GM12874 (cell line): Measurements from ENCODE around the gene ILK.

Experiments
- TF ChIP-seq, protein P1 (sequence below): IDR thresholded peaks from 2 replicates; pipeline ENCODE4 v1.5.1; 2011; ENCODE audit warnings: low read depth, mild to moderate bottlenecking, control low read depth, low read length, moderate library complexity; ENCODE audit not compliant: insufficient read depth

The ILK gene

DNA sequence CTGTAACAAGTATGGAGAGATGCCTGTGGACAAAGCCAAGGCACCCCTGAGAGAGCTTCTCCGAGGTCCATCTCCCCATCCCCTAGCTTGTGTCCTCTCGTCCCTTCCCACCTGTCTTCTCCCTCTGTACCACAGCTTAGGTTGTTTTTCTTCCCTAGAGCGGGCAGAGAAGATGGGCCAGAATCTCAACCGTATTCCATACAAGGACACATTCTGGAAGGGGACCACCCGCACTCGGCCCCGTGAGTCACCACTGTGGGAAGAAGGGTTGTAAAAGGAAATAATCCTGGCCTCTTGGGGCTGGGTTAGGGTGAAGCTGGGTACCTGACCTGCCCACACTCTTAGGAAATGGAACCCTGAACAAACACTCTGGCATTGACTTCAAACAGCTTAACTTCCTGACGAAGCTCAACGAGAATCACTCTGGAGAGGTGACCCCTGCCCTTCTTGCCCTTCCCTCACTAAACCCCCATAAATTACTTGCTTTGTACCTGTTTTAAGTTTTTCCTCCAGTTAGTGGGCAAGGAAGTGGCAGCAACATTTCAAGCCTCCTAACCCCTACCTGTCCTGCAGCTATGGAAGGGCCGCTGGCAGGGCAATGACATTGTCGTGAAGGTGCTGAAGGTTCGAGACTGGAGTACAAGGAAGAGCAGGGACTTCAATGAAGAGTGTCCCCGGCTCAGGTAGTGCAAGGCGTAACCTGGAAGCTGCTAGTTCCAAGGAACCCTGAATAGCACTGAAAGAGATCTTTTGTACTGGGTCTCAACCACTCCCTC, 5.3 kb downstream of the ILK start:
- TF ChIP-seq, protein P1, sequence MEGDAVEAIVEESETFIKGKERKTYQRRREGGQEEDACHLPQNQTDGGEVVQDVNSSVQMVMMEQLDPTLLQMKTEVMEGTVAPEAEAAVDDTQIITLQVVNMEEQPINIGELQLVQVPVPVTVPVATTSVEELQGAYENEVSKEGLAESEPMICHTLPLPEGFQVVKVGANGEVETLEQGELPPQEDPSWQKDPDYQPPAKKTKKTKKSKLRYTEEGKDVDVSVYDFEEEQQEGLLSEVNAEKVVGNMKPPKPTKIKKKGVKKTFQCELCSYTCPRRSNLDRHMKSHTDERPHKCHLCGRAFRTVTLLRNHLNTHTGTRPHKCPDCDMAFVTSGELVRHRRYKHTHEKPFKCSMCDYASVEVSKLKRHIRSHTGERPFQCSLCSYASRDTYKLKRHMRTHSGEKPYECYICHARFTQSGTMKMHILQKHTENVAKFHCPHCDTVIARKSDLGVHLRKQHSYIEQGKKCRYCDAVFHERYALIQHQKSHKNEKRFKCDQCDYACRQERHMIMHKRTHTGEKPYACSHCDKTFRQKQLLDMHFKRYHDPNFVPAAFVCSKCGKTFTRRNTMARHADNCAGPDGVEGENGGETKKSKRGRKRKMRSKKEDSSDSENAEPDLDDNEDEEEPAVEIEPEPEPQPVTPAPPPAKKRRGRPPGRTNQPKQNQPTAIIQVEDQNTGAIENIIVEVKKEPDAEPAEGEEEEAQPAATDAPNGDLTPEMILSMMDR = no peak

DNA sequence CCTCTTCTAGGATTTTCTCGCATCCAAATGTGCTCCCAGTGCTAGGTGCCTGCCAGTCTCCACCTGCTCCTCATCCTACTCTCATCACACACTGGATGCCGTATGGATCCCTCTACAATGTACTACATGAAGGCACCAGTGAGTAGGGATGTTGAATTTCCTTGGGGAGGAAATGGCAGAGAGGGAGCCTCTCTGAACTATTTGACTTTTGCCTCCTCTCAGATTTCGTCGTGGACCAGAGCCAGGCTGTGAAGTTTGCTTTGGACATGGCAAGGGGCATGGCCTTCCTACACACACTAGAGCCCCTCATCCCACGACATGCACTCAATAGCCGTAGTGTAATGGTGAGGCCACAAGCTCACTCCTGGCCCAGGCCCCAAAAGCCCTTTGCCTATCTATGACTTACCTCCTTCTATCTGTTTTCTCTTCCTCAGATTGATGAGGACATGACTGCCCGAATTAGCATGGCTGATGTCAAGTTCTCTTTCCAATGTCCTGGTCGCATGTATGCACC, 6.0 kb downstream of the ILK start:
- TF ChIP-seq, protein P1 = no peak

DNA sequence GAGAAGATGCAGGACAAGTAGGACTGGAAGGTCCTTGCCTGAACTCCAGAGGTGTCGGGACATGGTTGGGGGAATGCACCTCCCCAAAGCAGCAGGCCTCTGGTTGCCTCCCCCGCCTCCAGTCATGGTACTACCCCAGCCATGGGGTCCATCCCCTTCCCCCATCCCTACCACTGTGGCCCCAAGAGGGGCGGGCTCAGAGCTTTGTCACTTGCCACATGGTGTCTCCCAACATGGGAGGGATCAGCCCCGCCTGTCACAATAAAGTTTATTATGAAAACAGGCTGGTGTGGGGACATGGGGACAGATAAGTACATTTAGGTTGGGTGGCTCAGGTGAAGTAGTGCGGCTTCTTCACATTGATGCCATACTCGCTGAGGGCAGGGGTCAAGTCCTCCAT, 7.0 kb downstream of the ILK start:
- TF ChIP-seq, protein P1 = no peak

DNA sequence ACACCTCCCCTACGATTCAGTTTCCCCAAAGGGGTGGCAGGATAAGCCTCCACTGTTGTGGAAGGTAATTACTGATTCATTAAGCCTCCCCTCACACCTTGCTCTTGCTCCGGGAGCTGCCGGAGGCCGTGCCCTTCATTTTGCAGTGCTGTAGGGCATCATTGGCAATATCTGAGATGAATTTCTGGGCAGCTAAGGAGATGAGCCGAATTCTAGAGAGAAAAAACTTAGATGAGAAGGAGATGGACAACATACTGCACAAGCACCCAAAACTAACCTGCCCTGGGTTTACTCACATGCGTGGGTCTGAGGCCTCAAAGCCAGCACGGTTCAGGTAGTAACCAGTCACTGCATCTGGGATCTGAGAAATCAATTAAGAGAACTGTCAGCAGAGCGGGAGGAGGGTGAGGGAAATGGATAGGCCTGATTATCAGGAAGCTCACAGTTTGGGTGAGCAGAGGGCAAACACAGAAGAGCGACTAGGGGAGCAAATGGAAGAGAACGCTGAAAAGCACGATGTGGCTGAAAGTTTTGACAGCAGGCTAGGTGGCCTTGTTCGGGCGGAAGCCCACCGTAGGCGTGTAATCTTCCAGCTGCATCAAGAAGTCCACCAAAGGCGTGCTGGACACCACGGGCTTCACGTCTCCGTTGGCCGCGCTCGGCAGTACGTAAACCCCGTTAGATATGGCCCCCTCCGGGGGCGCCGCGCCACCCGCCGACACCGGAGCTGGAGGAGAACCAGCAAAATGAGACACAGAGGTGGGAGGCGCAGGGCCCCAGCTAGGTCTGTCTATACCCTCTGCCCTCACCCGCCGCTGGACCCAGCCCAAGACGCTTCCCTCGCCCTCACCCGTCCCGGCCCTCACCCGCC, 7.8 kb downstream of the ILK start:
- TF ChIP-seq, protein P1 = no peak

DNA sequence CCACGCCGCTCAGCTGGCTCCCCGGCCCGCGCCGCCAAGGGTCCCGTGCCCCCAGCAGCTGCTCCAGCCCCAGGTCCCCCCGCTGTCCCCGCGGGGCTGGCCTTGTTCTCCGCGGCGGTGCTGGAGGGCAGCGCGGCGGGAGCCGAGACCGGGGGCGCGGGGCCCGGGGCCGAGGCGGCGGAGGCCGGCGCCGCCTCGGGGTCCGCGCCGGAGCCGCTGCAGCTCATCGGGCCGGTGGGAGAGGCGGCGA, 8.3 kb downstream of the ILK start:
- TF ChIP-seq, protein P1 = no peak

DNA sequence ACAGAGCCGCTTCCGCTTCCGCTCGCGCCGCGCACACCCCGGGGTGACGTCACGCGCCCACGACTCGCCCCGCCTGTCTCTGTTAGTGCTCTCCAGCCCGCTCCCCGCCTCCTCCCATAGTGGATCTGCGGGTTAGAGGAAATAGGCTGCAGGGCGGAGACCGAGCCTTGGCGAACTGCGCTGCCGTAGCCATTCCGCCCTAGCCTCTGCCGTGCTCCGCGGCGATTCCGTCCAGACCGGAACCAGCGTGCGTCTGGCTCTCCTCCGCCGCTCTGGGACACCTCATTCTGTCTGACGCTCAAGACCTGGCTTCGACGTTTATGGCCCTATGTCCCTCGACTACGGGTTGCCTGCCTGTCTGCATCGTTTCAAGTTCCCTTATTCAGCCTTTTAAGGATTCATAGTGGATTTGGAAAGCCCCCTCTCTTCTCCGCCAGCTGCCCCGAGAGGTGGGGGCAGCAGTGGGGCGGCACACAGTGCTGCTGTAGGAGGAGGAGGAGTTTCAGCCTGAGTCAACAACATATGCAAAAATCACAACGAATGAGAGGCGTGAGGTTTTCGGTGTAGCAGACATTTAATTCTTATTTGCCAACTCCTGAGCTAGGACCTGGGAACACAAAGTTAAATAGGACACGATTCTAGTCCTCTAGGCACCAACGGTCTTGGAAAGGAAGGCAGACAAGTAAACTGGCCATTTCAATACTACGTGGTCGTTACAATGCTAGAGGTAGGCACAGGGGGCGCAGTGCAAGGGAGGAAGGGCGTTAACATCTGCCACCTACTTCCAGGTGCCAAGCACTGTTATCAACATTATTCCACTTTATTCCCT, 8.9 kb downstream of the ILK start, which contains the start of gene TAF10:
TSS of gene TAF10 (minus strand) at position 4 of the 829 bp plus-strand sequence. CDS start 27 bp downstream, outside the sequence.
- TF ChIP-seq, protein P1 = peak; percentile 62

DNA sequence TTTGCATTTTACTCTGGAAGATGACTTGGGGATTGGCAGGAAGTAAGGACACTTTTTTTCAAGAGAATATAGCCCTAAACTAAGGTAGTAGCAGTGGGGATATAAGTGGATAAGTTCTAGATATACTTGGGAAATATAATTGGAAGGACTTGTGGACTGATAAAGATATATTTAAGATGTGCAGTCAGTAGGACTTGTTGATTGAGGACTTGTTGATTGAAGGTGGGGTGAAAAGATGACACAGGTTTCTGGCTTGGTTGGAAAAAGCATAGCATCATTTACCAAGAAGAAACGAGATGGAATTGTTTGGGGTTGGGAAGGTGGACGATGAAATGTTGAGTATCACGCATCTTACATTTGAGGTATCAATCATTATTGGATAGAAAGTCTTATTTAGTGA, 9.9 kb downstream of the ILK start:
- TF ChIP-seq, protein P1 = no peak
